Measurements from ENCODE around the gene ADCY2. TPM values are rescaled to one million over a fixed set of nuclear protein-coding genes. Genes with fewer than 3 reads are reported as not detected.
A peak's percentile ranks its signal among the peaks of the same experiment; 100 is the strongest.

Gene ADCY2
- total and polyA plus RNA-seq, 9 of the 15 experiments (the other 6 are each of a cell fraction or from before 2014, with no cell fraction given), result 0.01 to 0.15 (median 0.03) TPM; not detected in 5

GRCh38 chr5:7772141-7772540, 376.2 kb downstream of the ADCY2 start (continued):
- TF ChIP-seq PRDM10 (IDR thresholded peaks at IDR 0.05; ENCODE audit: partially characterized antibody) (no peak), ERF (CRISPR knock-in tag; IDR thresholded peaks at IDR 0.05) (no peak)

GRCh38 chr5:7773178-7773577, 377.2 kb downstream of the ADCY2 start:
- H3K27me3 ChIP-seq (ENCODE audit: control insufficient read depth in 2 of 2, insufficient read depth in 2 of 2, low read length in 2 of 2), result peaks cover 0 to 10% of the 10 kb centered on the region in 2 experiments; a peak in 2 of 5 replicates
- H3K9me3 ChIP-seq (replicated peaks; ENCODE audit: control insufficient read depth, insufficient read depth, low read depth, low read length), result no peaks in the 10 kb centered on the region
- ChIA-PET POLR2A (interaction anchor here (0.9 kb wide), 1 partner anchor 453 kb away, joined by 3 read pairs; no protein-coding TSS in a partner anchor), CTCF (ENCODE audit: low intra/inter-chr PET ratio) (no interaction called here)
- WGBS (ENCODE audit: insufficient coverage, low coverage, missing lambda C conversion rate), result 2% methylated on average over 6 of the region's 6 CpGs
- FAIRE-seq (no peak), DNase-seq (ENCODE audit: extremely low read depth in 1 of 4, low spot score in 3 of 4) (no peak), ATAC-seq (no peak)
- no peaks in the 10 kb centered on the region for H3K4me1 ChIP-seq (replicated peaks in 1 of 2; ENCODE audit: control insufficient read depth in 2 of 2, insufficient read depth in 2 of 2, low read length in 2 of 2)
- no TSS peak for BruUV-seq (replicated peaks)
- intact Hi-C loops (cut with micrococcal nuclease), result no loop called here
- in situ Hi-C loops (cut with MboI), result no loop called here
- no peak overlapping the region for H3K27ac ChIP-seq (ENCODE audit: extremely low read depth, low read depth, low read length)
- H3K36me3 ChIP-seq (ENCODE audit: control insufficient read depth, insufficient read depth, low read length), result no peaks in the 10 kb centered on the region
- 0 out of 2 replicates have a peak, but pooled peaks have one; percentile 31 for TF ChIP-seq ZNF316 (IDR thresholded peaks at IDR 0.05)
- TF ChIP-seq MYBL2 (IDR thresholded peaks at IDR 0.05; ENCODE audit: low read depth), result no peak
- no peak for TF ChIP-seq MYBL2 (CRISPR knock-in tag; IDR thresholded peaks at IDR 0.05; ENCODE audit: borderline replicate concordance)
- no peaks in the 10 kb centered on the region for H3K79me2 ChIP-seq (ENCODE audit: control insufficient read depth, insufficient read depth, low read length)
- no peak overlapping the region for H3K4me2 ChIP-seq (ENCODE audit: insufficient read depth, low read length)
- H3K4me3 ChIP-seq, result no peak overlapping the region
- H3K9me1 ChIP-seq (ENCODE audit: control insufficient read depth, insufficient read depth, low read length), result no peaks in the 10 kb centered on the region
- H2AFZ ChIP-seq (ENCODE audit: low read depth, low read length), result no peak overlapping the region
- H4K20me1 ChIP-seq (replicated peaks; ENCODE audit: control insufficient read depth, insufficient read depth, low read length), result no peaks in the 10 kb centered on the region
- no peak overlapping the region for H3K9ac ChIP-seq (ENCODE audit: insufficient read depth in 1 of 2, low read depth in 2 of 2, low read length in 2 of 2)

Data from K562 (cell line).